HEK293 (cell line): ENCODE data around the gene THSD7B.

Experiments used
- CTCF ChIA-PET: fragments of 350-600 bp; formaldehyde crosslinking; extraction: SDS; loops from one replicate; lab custom pipeline; 2021; ENCODE audit warnings: antibody characterized with exemption; lab: Yijun Ruan, JAX
- POLR2A ChIA-PET: fragments of 300-600 bp; formaldehyde crosslinking; extraction: SDS; loops from one replicate; lab custom pipeline; 2020; ENCODE audit warnings: antibody characterized with exemption, inconsistent platforms; lab: Yijun Ruan, JAX
- H3K27ac ChIP-seq: fragments of 200-500 bp; sonication (Bioruptor generic); 2 replicates; pipeline ENCODE4 v1.5.1; 2014; ENCODE audit warnings: low read depth, low read length, control low read depth, inconsistent platforms; ENCODE audit errors: extremely low read depth
- H3K36me3 ChIP-seq, 2 experiments: fragments of 200-500 bp in 1 of 2; sonication (Bioruptor generic) in 1 of 2; 1 replicate in 1 of 2; 2 replicates in 1 of 2; pipeline ENCODE4 v1.5.1; 2014 to 2017; ENCODE audit warnings: inconsistent platforms in 2 of 2, low read length in 2 of 2; ENCODE audit not compliant: control insufficient read depth in 2 of 2, insufficient read depth in 1 of 2
- H3K4me1 ChIP-seq: fragments of 200-500 bp; sonication (Bioruptor generic); 2 replicates; pipeline ENCODE4 v1.5.1; 2014; ENCODE audit warnings: mild to moderate bottlenecking, low read length, inconsistent platforms; ENCODE audit not compliant: control insufficient read depth, insufficient read depth
- H3K4me3 ChIP-seq: 2 replicates; pipeline ENCODE4 v1.5.1; 2011; ENCODE audit warnings: low read depth, mild to moderate bottlenecking, control low read depth, low read length, moderate library complexity
- H3K9me3 ChIP-seq: fragments of 200-500 bp; sonication (Bioruptor generic); 2 replicates; pipeline ENCODE4 v1.5.1; 2014; ENCODE audit warnings: low read depth, low read length, inconsistent platforms; ENCODE audit not compliant: control insufficient read depth, insufficient read depth
- ATF2 ChIP-seq: fragments of 450-650 bp; formaldehyde crosslinking; IDR thresholded peaks from 2 replicates; pipeline ENCODE4 v1.5.1; 2016; ENCODE audit warnings: missing biosample characterization, missing genetic modification characterization, low read depth
- FEZF1 ChIP-seq: fragments of 450-650 bp; formaldehyde crosslinking; IDR thresholded peaks from 2 replicates; pipeline ENCODE4 v1.5.1; 2016; ENCODE audit warnings: missing biosample characterization, missing genetic modification characterization
- HIC1 ChIP-seq: fragments of 450-650 bp; formaldehyde crosslinking; IDR thresholded peaks from 2 replicates; pipeline ENCODE4 v1.5.1; 2016; ENCODE audit warnings: missing biosample characterization, missing genetic modification characterization
- KLF1 ChIP-seq: fragments of 450-650 bp; formaldehyde crosslinking; IDR thresholded peaks from 2 replicates; pipeline ENCODE4 v1.5.1; 2016; ENCODE audit warnings: missing biosample characterization, missing genetic modification characterization
- KLF8 ChIP-seq: fragments of 450-650 bp; formaldehyde crosslinking; IDR thresholded peaks from 2 replicates; pipeline ENCODE4 v1.5.1; 2016; ENCODE audit warnings: missing biosample characterization, missing genetic modification characterization
- KLF9 ChIP-seq: fragments of 450-650 bp; formaldehyde crosslinking; IDR thresholded peaks from 2 replicates; pipeline ENCODE4 v1.5.1; 2016; ENCODE audit warnings: missing biosample characterization, missing genetic modification characterization, low read depth
- MEIS1 ChIP-seq: sonication (generic); formaldehyde crosslinking; IDR thresholded peaks from 2 replicates; pipeline ENCODE4 v1.8.1; 2022; ENCODE audit warnings: missing genetic modification reagents, mild to moderate bottlenecking, borderline replicate concordance
- SETDB1 ChIP-seq: IDR thresholded peaks from one replicate; pipeline ENCODE4 v1.6.1; 2017; ENCODE audit warnings: mild to moderate bottlenecking, low read length, moderate library complexity, mixed read lengths; ENCODE audit not compliant: insufficient read length
- ZNF132 ChIP-seq: fragments of 450-650 bp; formaldehyde crosslinking; IDR thresholded peaks from 2 replicates; pipeline ENCODE4 v1.5.1; 2017; ENCODE audit warnings: missing biosample characterization, missing genetic modification characterization, borderline replicate concordance
- ZNF138 ChIP-seq: fragments of 450-650 bp; formaldehyde crosslinking; IDR thresholded peaks from 2 replicates; pipeline ENCODE4 v1.5.1; 2016; ENCODE audit warnings: missing biosample characterization, missing genetic modification characterization, borderline replicate concordance
- ZNF148 ChIP-seq: fragments of 450-650 bp; formaldehyde crosslinking; IDR thresholded peaks from 2 replicates; pipeline ENCODE4 v1.5.0; 2017; ENCODE audit warnings: missing biosample characterization, missing genetic modification characterization, borderline replicate concordance
- ZNF174 ChIP-seq: fragments of 450-650 bp; formaldehyde crosslinking; IDR thresholded peaks from 2 replicates; pipeline ENCODE4 v1.5.0; 2017; ENCODE audit warnings: missing biosample characterization, mild to moderate bottlenecking, missing genetic modification characterization
- ZNF214 ChIP-seq: fragments of 450-650 bp; formaldehyde crosslinking; IDR thresholded peaks from 2 replicates; pipeline ENCODE4 v1.5.1; 2017; ENCODE audit warnings: missing biosample characterization, mild to moderate bottlenecking, missing genetic modification characterization, borderline replicate concordance
- ZNF24 ChIP-seq: fragments of 450-650 bp; formaldehyde crosslinking; IDR thresholded peaks from 2 replicates; pipeline ENCODE4 v1.5.1; 2016; ENCODE audit warnings: missing biosample characterization, missing genetic modification characterization
- ZNF311 ChIP-seq: fragments of 450-650 bp; formaldehyde crosslinking; IDR thresholded peaks from 2 replicates; pipeline ENCODE4 v1.5.1; 2017; ENCODE audit warnings: missing biosample characterization, missing genetic modification characterization, borderline replicate concordance
- ZNF341 ChIP-seq: fragments of 450-650 bp; formaldehyde crosslinking; IDR thresholded peaks from 2 replicates; pipeline ENCODE4; 2016; ENCODE audit warnings: low read depth, missing biosample characterization, missing genetic modification characterization
- ZNF521 ChIP-seq: fragments of 450-650 bp; formaldehyde crosslinking; IDR thresholded peaks from 2 replicates; pipeline ENCODE4 v1.5.1; 2017; ENCODE audit warnings: missing biosample characterization, mild to moderate bottlenecking, missing genetic modification characterization
- ZNF548 ChIP-seq: fragments of 450-650 bp; formaldehyde crosslinking; IDR thresholded peaks from 2 replicates; pipeline ENCODE4 v1.5.1; 2016; ENCODE audit warnings: missing biosample characterization, missing genetic modification characterization
- ZNF555 ChIP-seq: fragments of 450-650 bp; formaldehyde crosslinking; conservative IDR thresholded peaks from 2 replicates; pipeline ENCODE4 v1.5.1; 2017; ENCODE audit warnings: missing biosample characterization, mild to moderate bottlenecking, missing genetic modification characterization, inconsistent platforms

The THSD7B gene

GRCh38 chr2:136858656-136859055 lies 93.3 kb downstream of the THSD7B start (continued):
- TF ChIP-seq ZNF521 (tag by site-specific recombination) (no peak), MEIS1 (no peak), KLF9 (tag by site-specific recombination) (no peak), KLF8 (tag by site-specific recombination) (no peak), ZNF341 (no peak), ZNF174 (tag by site-specific recombination) (no peak), ZNF555 (tag by site-specific recombination) (no peak), FEZF1 (no peak)

GRCh38 chr2:136860443-136860958 lies 95.2 kb downstream of the THSD7B start:
- TF ChIP-seq ZNF24 (tag by site-specific recombination) (no peak), ZNF138 (tag by site-specific recombination) (no peak), ZNF214 (tag by site-specific recombination) (no peak), ZNF148 (tag by site-specific recombination) (no peak)
- TF ChIP-seq, all 188 proteins: peak for 0
- POLR2A ChIA-PET: interaction anchor here (0.7 kb wide), 1 partner anchor 129 kb away, joined by 4 read pairs; no protein-coding TSS in a partner anchor
- Histone ChIP-seq H3K4me1 (no peaks in the 10 kb centered on the region), H3K9me3 (no peaks in the 10 kb centered on the region), H3K36me3 (no peaks in the 10 kb centered on the region), H3K27ac (no peak overlapping the region), H3K4me3 (no peak overlapping the region)
- CTCF ChIA-PET: no interaction called here

GRCh38 chr2:136863468-136863867 lies 98.1 kb downstream of the THSD7B start:
- Histone ChIP-seq H3K4me3 (no peak overlapping the region), H3K9me3 (no peaks in the 10 kb centered on the region), H3K36me3 (no peaks in the 10 kb centered on the region), H3K4me1 (no peaks in the 10 kb centered on the region), H3K27ac (no peak overlapping the region)
- POLR2A ChIA-PET: no interaction called here
- TF ChIP-seq ATF2 (tag by site-specific recombination) (no peak), ZNF174 (tag by site-specific recombination) (no peak), SETDB1 (no peak)
- CTCF ChIA-PET: no interaction called here

- POLR2A ChIA-PET: no interaction called here
- Histone ChIP-seq H3K4me1 (no peaks in the 10 kb centered on the region), H3K27ac (no peak overlapping the region), H3K9me3 (no peaks in the 10 kb centered on the region), H3K4me3 (no peak overlapping the region), H3K36me3 (no peaks in the 10 kb centered on the region)
- CTCF ChIA-PET: no interaction called here
- TF ChIP-seq HIC1 (tag by site-specific recombination) (no peak), KLF1 (tag by site-specific recombination) (no peak), ZNF132 (no peak), ZNF548 (tag by site-specific recombination) (no peak), ZNF311 (tag by site-specific recombination) (no peak)
Observed at GRCh38 chr2:136863874-136864273, 98.5 kb downstream of the THSD7B start.
